ENCODE measurements around the gene PDE9A. TPM values are rescaled to one million over a fixed set of nuclear protein-coding genes. Genes with fewer than 3 reads are reported as not detected.

The PDE9A gene
- polyA plus RNA-seq, 1 experiment: 0.09 TPM

GRCh38 chr21:42781150-42781970, 127.9 kb downstream of the PDE9A start:
- no peak for DNase-seq (ENCODE audit: low read depth)
- ChIA-PET POLR2A (no interaction called here), CTCF (no interaction called here)
- peaks cover 18% of the 10 kb centered on the region for H3K27me3 ChIP-seq (ENCODE audit: control insufficient read depth, insufficient read depth, low read length)
- no peaks in the 10 kb centered on the region for H3K36me3 ChIP-seq (ENCODE audit: control insufficient read depth, insufficient read depth, low read length)
- no peak for TF ChIP-seq CTCF (IDR thresholded peaks at IDR 0.05; ENCODE audit: insufficient read depth, low read depth, low read length)
- H3K4me3 ChIP-seq (ENCODE audit: low read depth, low read length): no peak overlapping the region

GRCh38 chr21:42781971-42782722, 128.7 kb downstream of the PDE9A start:
- DNase-seq (ENCODE audit: low read depth): no peak
- CTCF ChIA-PET: no interaction called here
- no peak for TF ChIP-seq CTCF (IDR thresholded peaks at IDR 0.05; ENCODE audit: insufficient read depth, low read depth, low read length)
- peaks cover 18% of the 10 kb centered on the region for H3K27me3 ChIP-seq (ENCODE audit: control insufficient read depth, insufficient read depth, low read length)
- POLR2A ChIA-PET: no interaction called here
- no peaks in the 10 kb centered on the region for H3K36me3 ChIP-seq (ENCODE audit: control insufficient read depth, insufficient read depth, low read length)
- no peak overlapping the region for H3K4me3 ChIP-seq (ENCODE audit: low read depth, low read length)

- CTCF ChIA-PET: no interaction called here
- no peak for TF ChIP-seq CTCF (IDR thresholded peaks at IDR 0.05; ENCODE audit: insufficient read depth, low read depth, low read length)
- POLR2A ChIA-PET: no interaction called here
- no peak for DNase-seq (ENCODE audit: low read depth)
- Histone ChIP-seq H3K27me3 (ENCODE audit: control insufficient read depth, insufficient read depth, low read length) (peaks cover 18% of the 10 kb centered on the region), H3K4me3 (ENCODE audit: low read depth, low read length) (no peak overlapping the region), H3K36me3 (ENCODE audit: control insufficient read depth, insufficient read depth, low read length) (no peaks in the 10 kb centered on the region)
Measured at GRCh38 chr21:42782723-42783242, 129.4 kb downstream of the PDE9A start.

DNA sequence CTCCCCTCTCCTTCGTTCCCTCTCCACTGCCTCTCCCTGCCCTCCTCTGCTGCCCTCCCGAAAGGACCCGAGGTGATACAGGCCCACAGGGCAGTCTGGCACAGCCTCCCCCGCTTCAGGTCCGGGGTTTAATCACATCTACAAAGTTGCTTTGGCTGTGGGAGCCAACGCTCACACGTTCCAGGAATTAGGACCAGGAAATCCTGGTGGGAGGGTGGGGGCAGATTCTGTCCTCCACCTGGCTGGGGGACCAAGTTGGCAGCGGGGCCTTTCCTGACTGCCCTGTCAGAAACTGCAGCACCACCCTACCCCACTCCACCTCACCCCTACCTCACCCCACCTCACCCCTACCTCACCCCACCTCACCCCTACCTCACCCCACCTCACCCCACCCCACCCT, 130.9 kb downstream of the PDE9A start:
- peaks cover 17% of the 10 kb centered on the region for H3K27me3 ChIP-seq (ENCODE audit: control insufficient read depth, insufficient read depth, low read length)
- H3K36me3 ChIP-seq (ENCODE audit: control insufficient read depth, insufficient read depth, low read length): no peaks in the 10 kb centered on the region
- no peak overlapping the region for H3K4me3 ChIP-seq (ENCODE audit: low read depth, low read length)
- no peak for DNase-seq (ENCODE audit: low read depth)
- TF ChIP-seq CTCF (IDR thresholded peaks at IDR 0.05; ENCODE audit: insufficient read depth, low read depth, low read length): no peak
- ChIA-PET POLR2A (no interaction called here), CTCF (no interaction called here)

DNA sequence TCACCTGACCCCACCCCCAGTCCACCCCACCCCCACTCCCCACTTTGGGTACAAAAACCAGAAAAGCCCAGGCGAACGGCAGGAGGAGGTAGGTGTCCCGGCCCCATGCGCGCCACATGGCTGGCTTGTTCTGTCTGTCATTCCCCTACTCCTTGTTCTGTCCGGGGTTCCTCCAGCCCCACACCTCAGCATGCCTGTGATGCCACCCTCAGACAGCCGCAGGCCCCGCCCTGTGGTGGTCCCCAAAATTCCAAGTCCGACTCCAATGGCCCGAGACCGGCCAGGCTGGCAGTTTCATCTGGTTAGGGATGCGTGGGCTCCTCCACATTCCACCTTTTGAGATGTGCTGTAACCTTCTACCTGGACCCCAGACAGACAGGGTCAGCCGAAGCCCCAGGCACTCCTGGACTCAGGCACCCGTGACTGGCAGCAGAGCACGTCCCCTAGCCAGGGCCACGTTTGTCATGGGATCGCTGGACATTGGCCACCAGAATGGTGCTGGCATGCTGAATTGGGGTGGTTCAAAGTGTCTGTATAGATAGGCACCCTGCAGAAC, 131.6 kb downstream of the PDE9A start:
- Histone ChIP-seq H3K27me3 (ENCODE audit: control insufficient read depth, insufficient read depth, low read length) (peaks cover 14% of the 10 kb centered on the region), H3K36me3 (ENCODE audit: control insufficient read depth, insufficient read depth, low read length) (no peaks in the 10 kb centered on the region), H3K4me3 (ENCODE audit: low read depth, low read length) (no peak overlapping the region)
- ChIA-PET CTCF (no interaction called here), POLR2A (no interaction called here)
- no peak for DNase-seq (ENCODE audit: low read depth)
- TF ChIP-seq CTCF (IDR thresholded peaks at IDR 0.05; ENCODE audit: insufficient read depth, low read depth, low read length): no peak
